H7 (cell line): Measurements from ENCODE around the gene GUK1. TPM values are rescaled to one million over a fixed set of nuclear protein-coding genes. Genes with fewer than 3 reads are reported as not detected.
"Not testable (repeated sequence)": the region's sequence is repeated elsewhere in the genome, so short reads cannot be mapped to it uniquely, and the experiment has no call there.

Experiments
- DNase-seq: peaks from one replicate; pipeline ENCODE4 v3.0.0; 2012
- H3K27me3 ChIP-seq: 2 replicates; pipeline ENCODE4 v1.6.0; 2011; ENCODE audit warnings: mild to moderate bottlenecking, low read length; ENCODE audit not compliant: control insufficient read depth, insufficient read depth
- H3K36me3 ChIP-seq: replicated peaks from 2 replicates; pipeline ENCODE4 v1.5.1; 2011; ENCODE audit warnings: low read length; ENCODE audit not compliant: control insufficient read depth, insufficient read depth
- H3K4me3 ChIP-seq: 2 replicates; pipeline ENCODE4 v1.5.1; 2011; ENCODE audit warnings: low read depth, mild to moderate bottlenecking, control low read depth, low read length, moderate library complexity; ENCODE audit not compliant: insufficient read depth
- total RNA-seq: library from RNA; depleted of rRNA; stranded (reverse); fragments of >200 nt; shearing (Covaris generic); gene quantifications from 2 replicates; pipeline ENCODE4 v1.2.3, GENCODE V29; 2014

GUK1 gene
- total RNA-seq, 1 experiment from 2014 or later, result 216 TPM

DNA sequence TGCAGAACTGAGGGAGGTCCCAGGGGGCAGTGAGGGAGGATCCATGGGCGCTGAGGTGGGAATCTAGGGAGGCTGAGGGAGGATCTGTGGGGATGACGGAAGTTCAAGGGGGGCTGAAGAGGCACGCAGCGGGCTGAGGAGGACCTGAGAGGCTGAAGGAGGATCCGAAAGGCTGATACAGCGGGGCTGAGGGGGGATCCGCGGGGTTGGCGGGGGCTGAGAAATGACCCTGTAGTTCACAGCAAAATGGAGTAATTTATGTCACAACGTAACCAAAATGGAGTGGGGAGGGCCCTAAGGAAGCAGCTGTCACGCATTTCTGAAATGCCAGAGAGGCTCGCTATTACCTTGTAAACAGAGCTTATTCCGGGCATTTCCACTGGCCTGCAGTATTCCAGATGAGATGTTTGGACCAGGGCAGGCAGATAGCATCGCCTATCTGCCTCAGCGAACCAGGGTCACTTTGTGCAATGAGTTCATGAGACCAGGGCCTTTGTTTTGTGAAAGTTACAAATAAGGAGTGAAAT, 30.1 kb upstream of the GUK1 start:
- peaks cover 8% of the 10 kb centered on the region for H3K36me3 ChIP-seq
- no peak for DNase-seq

DNA sequence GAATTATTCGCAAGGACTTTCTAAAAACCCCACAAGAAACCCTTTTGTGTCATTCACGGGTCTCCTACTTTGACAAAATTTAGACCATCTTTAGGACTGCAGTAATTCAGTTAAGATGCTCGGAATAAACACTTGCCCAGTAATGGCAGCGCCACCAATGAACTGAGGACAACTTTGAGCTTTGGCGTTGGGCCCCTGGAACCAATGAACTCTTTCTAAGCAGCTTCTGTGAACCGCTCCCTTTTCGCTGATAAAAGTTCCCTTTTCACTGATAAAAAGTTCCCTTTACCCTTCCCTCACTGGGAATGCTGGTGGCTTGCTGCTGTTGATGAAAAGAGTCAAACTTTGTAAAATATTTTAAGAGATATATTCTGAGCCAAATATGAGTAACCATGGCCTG, 29.5 kb upstream of the GUK1 start:
- Histone ChIP-seq H3K4me3 (no peak overlapping the region), H3K27me3 (peaks cover 9% of the 10 kb centered on the region), H3K36me3 (peaks cover 8% of the 10 kb centered on the region)
- no peak for DNase-seq

More for the DNA sequence above, 30.1 kb upstream of the GUK1 start:
- H3K4me3 ChIP-seq, result peak overlapping the region; percentile 94
- peaks cover 9% of the 10 kb centered on the region for H3K27me3 ChIP-seq

DNA sequence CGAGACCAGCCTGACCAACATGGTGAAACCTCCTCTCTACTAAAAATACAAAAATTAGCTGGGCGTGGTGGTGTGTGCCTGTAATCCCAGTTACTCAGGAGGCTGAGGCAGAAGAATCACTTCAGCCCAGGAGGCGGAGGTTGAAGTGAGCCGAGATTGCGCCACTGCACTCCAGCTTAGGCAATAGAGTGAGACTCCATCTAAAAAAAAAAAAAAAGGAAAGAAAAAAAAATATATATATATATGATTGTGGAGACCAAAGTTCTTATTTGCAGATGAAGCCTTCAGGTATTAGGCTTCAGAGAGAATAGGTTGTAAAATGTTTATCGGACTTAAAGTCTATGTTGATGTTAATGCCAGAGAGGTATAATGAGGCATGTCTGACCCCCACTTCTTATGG, 28.8 kb upstream of the GUK1 start:
- DNase-seq, H3K4me3 ChIP-seq, H3K27me3 ChIP-seq, H3K36me3 ChIP-seq: not testable (repeated sequence)

DNA sequence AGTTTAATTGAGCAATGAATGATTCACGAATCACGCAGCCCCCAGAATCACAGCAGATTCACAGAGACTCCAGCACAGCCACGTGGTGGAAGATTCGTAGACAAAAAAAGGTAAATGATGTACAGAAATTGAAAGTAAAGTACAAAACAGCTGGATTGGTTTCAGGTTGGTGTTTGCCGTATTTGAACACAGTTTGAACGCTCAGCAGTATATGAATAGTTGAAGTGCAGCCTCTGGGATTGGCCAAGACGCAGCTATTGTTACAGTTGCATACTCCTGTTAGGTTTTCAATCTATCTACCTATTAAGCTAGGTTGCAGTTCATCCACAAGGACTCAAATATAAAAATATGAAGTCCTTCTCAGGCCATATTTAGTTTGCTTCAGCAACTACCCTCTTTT, 27.9 kb upstream of the GUK1 start:
- no peak overlapping the region for H3K4me3 ChIP-seq
- peaks cover 1% of the 10 kb centered on the region; the same call in 1 of the 2 replicates for H3K36me3 ChIP-seq
- H3K27me3 ChIP-seq, result peaks cover 9% of the 10 kb centered on the region
- no peak for DNase-seq

DNA sequence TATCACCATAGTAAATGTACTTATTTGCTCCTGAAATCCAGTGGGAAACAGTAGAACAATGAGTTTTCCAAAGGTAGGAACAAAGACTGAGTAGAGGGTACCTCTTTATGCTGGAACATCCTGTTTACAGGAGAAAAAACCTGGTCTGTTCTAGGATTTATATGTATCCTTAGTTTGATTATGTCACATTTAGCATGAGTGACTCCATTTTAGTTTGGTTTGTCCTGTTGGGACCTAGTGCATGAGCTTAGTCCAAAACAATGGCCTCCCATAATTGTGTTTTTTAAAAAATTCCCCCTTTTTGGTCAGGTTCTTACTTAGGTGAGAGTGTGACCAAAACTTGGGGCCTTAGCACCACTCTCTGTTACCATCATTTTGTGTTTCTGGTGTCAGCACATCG, 27.5 kb upstream of the GUK1 start:
- no peak for DNase-seq
- H3K4me3 ChIP-seq, result no peak overlapping the region
- H3K27me3 ChIP-seq, result peaks cover 9% of the 10 kb centered on the region

DNA sequence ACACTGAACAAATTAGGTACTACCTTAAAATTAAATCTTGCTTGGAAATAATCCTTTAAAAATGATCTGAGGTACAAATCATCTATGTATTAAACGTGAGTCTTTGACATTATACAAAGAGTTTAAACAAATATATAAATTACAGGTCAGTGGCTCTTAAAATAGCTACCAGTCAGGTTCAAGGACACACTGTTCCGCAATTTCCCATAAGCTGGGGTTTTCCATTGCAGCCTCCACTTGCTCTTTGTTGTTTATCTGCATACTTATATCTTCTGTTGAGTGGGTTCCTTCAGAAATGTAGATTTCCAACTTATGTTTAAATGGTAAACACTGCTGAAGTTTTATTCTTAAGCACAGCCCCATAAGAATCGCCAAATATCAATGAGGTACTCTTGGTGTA, 25.3 kb upstream of the GUK1 start:
- Histone ChIP-seq H3K4me3 (no peak overlapping the region), H3K27me3 (peaks cover 5% of the 10 kb centered on the region; the same call in 1 of the 2 replicates), H3K36me3 (no peaks in the 10 kb centered on the region)
- no peak for DNase-seq

More for the DNA sequence above, 27.5 kb upstream of the GUK1 start:
- H3K36me3 ChIP-seq, result no peaks in the 10 kb centered on the region

DNA sequence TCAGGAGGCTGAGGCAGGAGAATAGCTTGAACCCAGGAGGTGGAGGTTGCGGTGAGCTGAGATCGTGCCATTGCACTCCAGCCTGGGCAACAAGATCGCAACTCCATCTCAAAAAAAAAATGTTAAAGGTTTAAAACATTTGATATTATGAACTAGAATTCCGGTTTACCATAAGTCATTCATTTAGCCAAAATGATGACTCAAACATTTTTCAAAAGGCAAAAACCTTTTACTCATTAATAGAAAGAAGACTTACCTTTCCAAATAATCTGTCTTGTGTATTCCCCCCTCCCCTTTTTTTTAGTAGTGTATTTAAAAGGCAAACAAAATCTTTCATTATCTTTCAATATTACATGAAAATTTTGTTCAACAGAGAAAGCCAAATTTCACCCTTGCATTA, 22.7 kb upstream of the GUK1 start:
- Histone ChIP-seq H3K4me3 (no peak overlapping the region), H3K27me3 (no peaks in the 10 kb centered on the region), H3K36me3 (no peaks in the 10 kb centered on the region)
- DNase-seq, result no peak

DNA sequence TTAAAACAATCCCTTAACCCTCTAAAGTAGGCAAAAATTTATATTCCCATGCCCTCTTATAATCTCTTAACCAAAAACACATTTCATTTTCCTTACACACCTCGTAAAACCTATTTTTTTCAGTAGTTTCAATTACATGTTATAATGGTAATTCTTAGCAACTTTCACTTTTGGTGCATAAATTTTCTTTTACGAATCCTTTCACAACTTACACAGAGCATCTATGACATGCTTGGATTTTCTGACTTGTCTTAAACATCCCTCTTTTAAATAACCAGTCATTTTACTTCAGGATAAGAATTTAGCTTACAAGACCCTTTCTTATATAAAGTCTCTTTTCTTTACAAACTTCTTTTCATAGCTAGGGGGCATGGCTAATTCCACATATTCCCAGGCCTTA, 22.0 kb upstream of the GUK1 start:
- Histone ChIP-seq H3K36me3 (no peaks in the 10 kb centered on the region), H3K4me3 (no peak overlapping the region), H3K27me3 (no peaks in the 10 kb centered on the region; the same call in 1 of the 2 replicates)
- DNase-seq, result no peak

DNA sequence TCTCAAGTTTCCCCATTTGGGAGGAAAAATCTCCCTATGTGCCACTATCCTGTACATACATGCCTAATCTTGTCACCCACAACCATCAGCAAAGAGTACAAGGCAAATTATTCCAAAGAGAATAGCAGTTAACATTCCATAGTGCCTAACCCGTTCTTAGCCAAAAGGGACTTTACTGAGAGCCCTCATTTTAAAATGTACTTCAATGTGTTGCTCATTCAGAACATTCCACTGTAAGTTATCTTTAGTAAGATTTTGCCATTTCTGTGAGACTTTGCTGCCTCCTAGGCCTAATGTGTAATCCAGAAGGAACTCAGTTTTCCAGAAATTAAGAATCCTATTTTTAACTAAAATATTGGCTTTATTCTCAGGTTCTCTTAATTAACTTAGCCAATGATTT, 19.7 kb upstream of the GUK1 start:
- DNase-seq, result no peak
- H3K27me3 ChIP-seq, result no peaks in the 10 kb centered on the region; the same call in 1 of the 2 replicates
- no peak overlapping the region for H3K4me3 ChIP-seq
- H3K36me3 ChIP-seq, result no peaks in the 10 kb centered on the region

DNA sequence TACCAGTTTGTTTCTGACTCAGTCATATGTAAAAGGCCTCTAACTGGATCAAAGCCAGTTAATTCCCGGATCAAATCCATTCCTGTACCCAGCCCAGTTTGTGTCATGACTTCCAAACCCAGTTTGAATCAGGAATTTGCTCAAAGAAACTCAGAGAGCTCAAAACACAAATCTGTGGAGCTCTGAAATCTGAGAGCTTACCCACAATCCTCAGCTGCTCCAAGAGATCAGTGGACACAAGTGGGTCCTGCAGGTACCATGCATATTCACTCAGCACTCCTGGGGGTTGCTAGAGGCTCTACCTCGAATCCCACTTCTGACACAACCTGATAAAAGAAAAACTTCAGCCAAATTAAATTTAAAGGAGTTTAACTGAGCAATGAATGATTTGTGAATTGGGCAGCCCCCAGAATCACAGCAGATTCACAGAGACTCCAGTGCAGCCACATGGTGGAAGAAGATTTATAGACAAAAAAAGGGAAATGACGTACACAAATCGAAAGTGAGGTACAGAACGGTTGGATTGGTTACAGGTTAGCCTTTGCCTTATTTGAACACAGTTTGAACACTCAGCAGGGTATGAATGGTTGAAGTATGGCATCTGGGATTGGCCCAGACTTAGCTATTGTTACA, 19.1 kb upstream of the GUK1 start:
- no peaks in the 10 kb centered on the region for H3K36me3 ChIP-seq
- no peaks in the 10 kb centered on the region; the same call in 1 of the 2 replicates for H3K27me3 ChIP-seq
- H3K4me3 ChIP-seq, result no peak overlapping the region
- no peak for DNase-seq

DNA sequence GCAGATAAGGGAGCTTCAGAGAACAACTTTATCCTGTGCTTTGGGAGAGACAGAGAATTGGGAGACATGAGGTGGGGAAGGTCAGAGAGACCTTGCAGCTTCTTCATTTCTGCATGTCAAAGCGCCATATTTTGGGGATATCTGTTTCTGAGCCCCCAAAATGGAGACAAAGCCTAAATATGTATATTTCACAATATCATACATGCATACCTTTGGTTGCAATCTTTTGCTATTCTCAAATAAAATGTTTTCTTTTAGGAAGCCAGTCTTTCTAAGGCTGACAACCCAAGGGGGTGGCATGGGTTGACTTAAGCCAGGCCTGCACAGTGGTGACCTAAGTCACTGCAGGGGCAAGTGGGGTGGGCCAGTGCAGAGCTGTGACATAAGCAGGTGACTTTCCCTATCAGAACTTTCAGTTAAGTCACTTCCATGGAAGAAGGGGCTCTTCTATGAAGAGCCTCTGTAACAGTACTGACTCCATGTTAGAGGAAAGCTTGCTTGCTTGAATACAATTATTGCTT, 17.1 kb upstream of the GUK1 start:
- DNase-seq, result no peak
- Histone ChIP-seq H3K36me3 (no peaks in the 10 kb centered on the region), H3K27me3 (no peaks in the 10 kb centered on the region; the same call in 1 of the 2 replicates), H3K4me3 (no peak overlapping the region)

DNA sequence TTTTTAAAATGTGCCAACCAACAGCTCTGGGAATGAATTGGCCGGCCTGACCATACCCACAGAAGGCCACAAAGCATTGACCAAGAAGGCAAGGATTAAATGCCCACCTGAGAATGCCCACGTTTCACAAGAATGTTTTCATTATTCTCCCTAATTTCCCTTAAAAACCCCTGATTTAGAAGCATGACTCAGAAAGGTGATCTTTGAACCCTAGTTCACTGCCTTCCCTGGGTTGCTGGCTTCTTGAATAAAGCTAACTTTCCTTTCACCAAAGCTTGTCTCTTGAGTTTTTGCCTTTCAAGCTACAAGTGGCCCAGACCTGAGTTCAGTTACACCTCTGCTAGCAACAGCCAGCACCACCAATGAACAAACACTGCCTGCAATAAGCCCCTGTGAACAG, 16.6 kb upstream of the GUK1 start:
- H3K36me3 ChIP-seq, result no peaks in the 10 kb centered on the region
- no peaks in the 10 kb centered on the region; the same call in 1 of the 2 replicates for H3K27me3 ChIP-seq
- no peak overlapping the region for H3K4me3 ChIP-seq
- no peak for DNase-seq

DNA sequence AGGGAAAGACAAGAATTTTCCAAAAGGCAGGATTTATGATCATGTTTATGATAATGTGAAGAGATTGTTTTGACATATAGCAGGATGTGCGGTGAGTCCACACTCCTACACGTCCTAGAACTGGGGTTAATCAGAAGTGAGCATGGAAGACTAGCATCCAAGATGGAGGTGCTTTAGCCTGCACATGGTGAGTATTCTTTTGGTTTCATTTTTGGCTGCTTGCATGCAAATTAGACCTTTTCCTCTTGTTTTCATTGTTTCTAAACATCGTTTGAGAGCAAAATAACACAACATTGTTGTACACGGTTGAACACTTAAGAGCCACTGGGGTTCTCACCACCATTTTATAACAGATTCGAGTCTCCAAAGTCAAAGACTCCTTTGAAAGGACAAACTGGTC, 14.9 kb upstream of the GUK1 start:
- Histone ChIP-seq H3K36me3 (no peaks in the 10 kb centered on the region), H3K4me3 (no peak overlapping the region), H3K27me3 (no peaks in the 10 kb centered on the region; the same call in 1 of the 2 replicates)
- no peak for DNase-seq

DNA sequence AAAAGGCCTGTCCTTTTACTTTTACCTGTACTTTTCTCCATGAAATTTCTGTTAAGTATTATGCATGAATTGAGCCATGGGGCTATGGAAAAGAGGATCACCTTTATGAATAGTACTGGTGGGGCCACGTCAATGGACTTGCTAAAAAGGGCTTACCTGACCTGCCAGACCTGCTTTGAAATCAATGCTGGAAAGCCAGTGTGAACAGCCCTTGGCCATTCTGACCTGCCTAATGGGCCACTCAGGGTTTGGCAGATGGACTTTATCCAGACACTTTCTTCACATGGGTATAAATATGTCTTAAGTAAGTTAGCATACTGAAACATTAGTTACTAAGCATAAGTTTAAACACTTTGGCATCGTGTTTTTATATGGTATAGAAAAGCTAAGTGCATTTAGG, 8.3 kb upstream of the GUK1 start:
- Histone ChIP-seq H3K36me3 (no peaks in the 10 kb centered on the region), H3K27me3 (peaks cover 13% of the 10 kb centered on the region; the same call in 1 of the 2 replicates), H3K4me3 (no peak overlapping the region)
- no peak for DNase-seq

DNA sequence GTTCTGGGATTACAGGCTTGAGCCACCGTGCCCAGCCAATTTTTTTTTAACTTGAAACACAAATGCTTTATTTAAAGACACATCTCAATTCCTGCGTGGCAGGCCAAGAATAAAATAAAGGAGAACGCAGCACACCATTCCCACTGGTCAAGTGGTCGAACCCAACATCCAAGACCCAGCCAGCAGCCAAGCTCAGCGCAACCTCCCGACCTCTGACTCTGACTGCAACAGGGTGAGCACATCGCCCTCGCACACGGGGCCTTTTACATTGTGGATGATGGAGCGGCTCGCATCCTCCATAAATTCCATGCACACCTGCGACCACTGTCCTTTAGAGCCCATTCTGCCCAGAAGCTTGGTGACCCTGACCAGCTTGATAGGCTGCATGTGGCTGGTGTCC, 5.5 kb upstream of the GUK1 start:
- no peak overlapping the region for H3K4me3 ChIP-seq
- DNase-seq, result no peak
- peaks cover 15% of the 10 kb centered on the region; the same call in 1 of the 2 replicates for H3K27me3 ChIP-seq
- H3K36me3 ChIP-seq, result no peaks in the 10 kb centered on the region
